Nephron progenitor cell (in vitro differentiated cells): Measurements from ENCODE around the gene FBF1.
A peak's percentile ranks its signal among the peaks of the same experiment; 100 is the strongest.

Experiments used
- DNase-seq: peaks from one replicate; pipeline ENCODE4 v3.0.0; 2021
- H3K27ac Mint-ChIP-seq: 2 replicates; pipeline ENCODE4 v1.8.0; 2021; ENCODE audit warnings: mild to moderate bottlenecking, moderate library complexity, mixed read lengths
- H3K27me3 Mint-ChIP-seq: 2 replicates; pipeline ENCODE4 v1.8.0; 2021; ENCODE audit warnings: mild to moderate bottlenecking, low read depth, mixed read lengths; ENCODE audit not compliant: poor library complexity
- H3K36me3 Mint-ChIP-seq: 2 replicates; pipeline ENCODE4 v1.8.0; 2021; ENCODE audit warnings: low read depth, mixed read lengths
- H3K4me1 Mint-ChIP-seq: 2 replicates; pipeline ENCODE4 v1.8.0; 2021; ENCODE audit warnings: mixed read lengths
- H3K4me3 Mint-ChIP-seq: 2 replicates; pipeline ENCODE4 v1.8.0; 2021; ENCODE audit warnings: mild to moderate bottlenecking, moderate library complexity, mixed read lengths
- H3K9me3 Mint-ChIP-seq: 2 replicates; pipeline ENCODE4 v1.8.0; 2021; ENCODE audit warnings: mild to moderate bottlenecking, moderate library complexity, mixed read lengths
- CTCF ChIP-seq: fragments of 200-600 bp; sonication (generic); IDR thresholded peaks from 2 replicates; pipeline ENCODE4 v1.5.0; 2021; ENCODE audit warnings: antibody characterized with exemption

The FBF1 gene

GRCh38 chr17:75925912-75926311 is 14.9 kb downstream of the FBF1 start:
- no peak for TF ChIP-seq CTCF
- H3K27ac Mint-ChIP-seq: no peak overlapping the region
- H3K27me3 Mint-ChIP-seq: peaks cover 3% of the 10 kb centered on the region
- DNase-seq: no peak
- no peaks in the 10 kb centered on the region for H3K9me3 Mint-ChIP-seq
- peaks cover 5% of the 10 kb centered on the region for H3K36me3 Mint-ChIP-seq
- peaks cover 27% of the 10 kb centered on the region for H3K4me1 Mint-ChIP-seq
- no peak overlapping the region for H3K4me3 Mint-ChIP-seq

GRCh38 chr17:75925103-75925502 is 15.7 kb downstream of the FBF1 start:
- H3K4me3 Mint-ChIP-seq: no peak overlapping the region
- H3K9me3 Mint-ChIP-seq: no peaks in the 10 kb centered on the region

DNA sequence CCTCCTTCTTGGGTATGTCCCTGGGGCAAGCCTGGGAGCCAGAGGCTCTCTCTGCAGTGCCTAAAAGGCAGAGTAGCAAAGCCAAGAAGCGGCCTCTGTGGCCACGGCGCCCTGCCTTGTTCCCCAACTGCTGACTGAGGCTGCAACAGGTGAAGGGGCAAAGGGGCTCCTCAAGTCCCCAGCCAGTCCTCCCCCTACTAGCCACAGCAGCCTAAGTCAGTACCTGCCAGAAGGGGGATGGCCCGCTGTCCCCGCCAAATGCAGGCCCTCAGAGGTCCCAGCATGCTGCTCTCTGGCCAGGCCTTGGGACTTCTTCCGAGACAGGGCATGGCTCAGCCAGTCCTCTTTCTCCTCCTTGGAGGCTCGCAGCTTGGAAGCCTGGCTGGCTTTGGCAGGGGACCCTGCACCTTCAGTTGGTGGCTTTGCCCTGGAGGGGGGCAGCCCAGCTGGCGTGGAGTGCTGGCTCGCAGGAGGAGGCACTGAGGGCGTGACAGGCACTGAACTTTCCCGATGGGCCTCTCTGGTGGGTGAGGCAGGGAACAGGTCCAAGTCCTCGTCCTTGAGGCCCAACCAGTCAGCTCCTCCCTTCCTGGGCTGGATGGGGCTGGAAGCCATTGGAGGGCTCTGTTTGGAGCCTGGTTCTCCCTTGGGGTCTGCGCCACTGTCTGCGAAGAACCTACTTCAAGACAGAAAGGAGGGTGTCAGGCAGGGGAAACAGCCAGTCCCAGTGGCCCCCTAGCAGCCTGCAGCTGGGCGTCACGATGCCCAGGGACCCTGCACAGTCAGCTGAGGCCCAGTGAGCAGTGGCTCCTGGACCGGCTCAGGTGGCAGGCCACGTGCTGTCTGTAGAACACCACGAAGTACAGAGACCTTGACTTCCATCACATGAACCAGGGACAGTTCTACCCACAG is 17.6 kb downstream of the FBF1 start:
- no peak for DNase-seq
- no peak for TF ChIP-seq CTCF
- Mint-ChIP-seq H3K9me3 (no peaks in the 10 kb centered on the region), H3K36me3 (peaks cover 4% of the 10 kb centered on the region), H3K27me3 (peaks cover 3% of the 10 kb centered on the region), H3K4me1 (peaks cover 12% of the 10 kb centered on the region), H3K4me3 (no peak overlapping the region), H3K27ac (peak overlapping the region; percentile 48)

More at GRCh38 chr17:75925103-75925502, 15.7 kb downstream of the FBF1 start:
- H3K27me3 Mint-ChIP-seq: peaks cover 3% of the 10 kb centered on the region
- H3K27ac Mint-ChIP-seq: peak overlapping the region; percentile 42
- DNase-seq: no peak
- TF ChIP-seq CTCF: no peak
- peaks cover 5% of the 10 kb centered on the region for H3K36me3 Mint-ChIP-seq
- H3K4me1 Mint-ChIP-seq: peaks cover 24% of the 10 kb centered on the region

- H3K4me3 Mint-ChIP-seq: no peak overlapping the region
Measured at GRCh38 chr17:75922173-75922961, 18.5 kb downstream of the FBF1 start.

GRCh38 chr17:75921596-75921995 is 19.2 kb downstream of the FBF1 start:
- Mint-ChIP-seq H3K9me3 (no peaks in the 10 kb centered on the region), H3K27ac (no peak overlapping the region), H3K4me3 (no peak overlapping the region), H3K4me1 (peaks cover 13% of the 10 kb centered on the region), H3K27me3 (peaks cover 3% of the 10 kb centered on the region), H3K36me3 (no peaks in the 10 kb centered on the region)
- DNase-seq: no peak
- TF ChIP-seq CTCF: no peak

More at GRCh38 chr17:75922173-75922961, 18.5 kb downstream of the FBF1 start:
- peaks cover 3% of the 10 kb centered on the region for H3K27me3 Mint-ChIP-seq
- H3K36me3 Mint-ChIP-seq: no peaks in the 10 kb centered on the region
- DNase-seq: no peak
- no peak for TF ChIP-seq CTCF
- peak overlapping the region; percentile 80 for H3K27ac Mint-ChIP-seq
- peaks cover 9% of the 10 kb centered on the region for H3K4me1 Mint-ChIP-seq
- no peaks in the 10 kb centered on the region for H3K9me3 Mint-ChIP-seq
